Duodenal mucosa (tissue), 2 donors: Measurements from ENCODE around the gene TMTC2.

Experiments
- H3K27ac ChIP-seq: one replicate; pipeline ENCODE4 v1.7.0; 2013; ENCODE audit warnings: low read depth, low read length
- H3K27me3 ChIP-seq, 2 donors: one replicate each; pipeline ENCODE4 v1.7.0; 2013; ENCODE audit warnings: low read length in 2 of 2, control low read depth in 1 of 2; ENCODE audit not compliant: insufficient read depth in 2 of 2, control insufficient read depth in 1 of 2
- H3K36me3 ChIP-seq, 2 donors: one replicate each; pipeline ENCODE4 v1.7.0; 2013; ENCODE audit warnings: low read length in 2 of 2, control low read depth in 1 of 2; ENCODE audit not compliant: insufficient read depth in 2 of 2, control insufficient read depth in 1 of 2
- H3K4me1 ChIP-seq, 2 donors: one replicate each; pipeline ENCODE4 v1.7.0; 2013; ENCODE audit warnings: low read length in 2 of 2, control low read depth in 1 of 2; ENCODE audit not compliant: insufficient read depth in 2 of 2, control insufficient read depth in 1 of 2
- H3K4me3 ChIP-seq, 2 donors: one replicate each; pipeline ENCODE4 v1.7.0; 2013; ENCODE audit warnings: low read length in 2 of 2, low read depth in 1 of 2
- H3K9ac ChIP-seq, 2 donors: one replicate each; pipeline ENCODE4 v1.7.0; 2013; ENCODE audit warnings: low read length in 2 of 2, low read depth in 1 of 2
- H3K9me3 ChIP-seq, 2 donors: one replicate each; pipeline ENCODE4 v1.7.0; 2013; ENCODE audit warnings: low read length in 2 of 2, control low read depth in 1 of 2; ENCODE audit not compliant: control insufficient read depth in 1 of 2

TMTC2 gene

GRCh38 chr12:82682326-82682725 lies 4.4 kb upstream of the TMTC2 start:
- no peaks in the 10 kb centered on the region for H3K36me3 ChIP-seq
- H3K4me3 ChIP-seq, result no peak overlapping the region
- H3K9me3 ChIP-seq, result no peaks in the 10 kb centered on the region
- no peaks in the 10 kb centered on the region for H3K27me3 ChIP-seq
- peaks cover 0 to 9% of the 10 kb centered on the region in 2 donors for H3K4me1 ChIP-seq
- no peak overlapping the region for H3K27ac ChIP-seq
- H3K9ac ChIP-seq, result no peak overlapping the region

GRCh38 chr12:82682851-82683261 lies 3.9 kb upstream of the TMTC2 start:
- H3K9ac ChIP-seq, result no peak overlapping the region
- no peaks in the 10 kb centered on the region for H3K36me3 ChIP-seq
- H3K4me1 ChIP-seq, result peaks cover 5 to 9% of the 10 kb centered on the region in 2 donors
- no peak overlapping the region for H3K4me3 ChIP-seq
- H3K9me3 ChIP-seq, result no peaks in the 10 kb centered on the region
- H3K27ac ChIP-seq, result no peak overlapping the region
- no peaks in the 10 kb centered on the region for H3K27me3 ChIP-seq

- H3K36me3 ChIP-seq, result no peaks in the 10 kb centered on the region
- H3K4me1 ChIP-seq, result peaks cover 16 to 19% of the 10 kb centered on the region in 2 donors
- H3K27me3 ChIP-seq, result no peaks in the 10 kb centered on the region
- H3K4me3 ChIP-seq, result peak overlapping the region; percentile 80 to 100
- peak overlapping the region; percentile 96 for H3K27ac ChIP-seq
- H3K9me3 ChIP-seq, result no peaks in the 10 kb centered on the region
- peak overlapping the region; percentile 91 to 97 for H3K9ac ChIP-seq
Measured at GRCh38 chr12:82685790-82686167, 927 bp upstream of the TMTC2 start.

- Histone ChIP-seq H3K4me1 (peaks cover 16 to 19% of the 10 kb centered on the region in 2 donors), H3K4me3 (peak overlapping the region; percentile 80 to 100), H3K9me3 (no peaks in the 10 kb centered on the region), H3K9ac (peak overlapping the region; percentile 60 to 92), H3K36me3 (no peaks in the 10 kb centered on the region), H3K27me3 (no peaks in the 10 kb centered on the region), H3K27ac (peak overlapping the region; percentile 85)
Measured at GRCh38 chr12:82687021-82688011, 610 bp downstream of the TMTC2 start.

GRCh38 chr12:82688035-82688501 lies 1.4 kb downstream of the TMTC2 start:
- Histone ChIP-seq H3K4me3 (peak overlapping the region; percentile 80 to 100), H3K27me3 (no peaks in the 10 kb centered on the region), H3K9ac (peak overlapping the region; percentile 60 to 92), H3K9me3 (no peaks in the 10 kb centered on the region), H3K4me1 (peaks cover 16% of the 10 kb centered on the region in 2 donors), H3K36me3 (no peaks in the 10 kb centered on the region), H3K27ac (no peak overlapping the region)

GRCh38 chr12:82688596-82688995 lies 1.9 kb downstream of the TMTC2 start:
- H3K36me3 ChIP-seq, result no peaks in the 10 kb centered on the region
- H3K4me3 ChIP-seq, result peak overlapping the region; percentile 80 to 100
- H3K4me1 ChIP-seq, result peaks cover 15 to 16% of the 10 kb centered on the region in 2 donors
- peak overlapping the region; percentile 60 to 92 for H3K9ac ChIP-seq
- H3K27ac ChIP-seq, result no peak overlapping the region
- no peaks in the 10 kb centered on the region for H3K27me3 ChIP-seq
- no peaks in the 10 kb centered on the region for H3K9me3 ChIP-seq

- Histone ChIP-seq H3K36me3 (no peaks in the 10 kb centered on the region), H3K9ac (no peak overlapping the region), H3K4me3 (no peak overlapping the region), H3K27ac (no peak overlapping the region), H3K4me1 (peaks cover 12 to 16% of the 10 kb centered on the region in 2 donors), H3K27me3 (no peaks in the 10 kb centered on the region), H3K9me3 (no peaks in the 10 kb centered on the region)
Measured at GRCh38 chr12:82690006-82690405, 3.3 kb downstream of the TMTC2 start.

DNA sequence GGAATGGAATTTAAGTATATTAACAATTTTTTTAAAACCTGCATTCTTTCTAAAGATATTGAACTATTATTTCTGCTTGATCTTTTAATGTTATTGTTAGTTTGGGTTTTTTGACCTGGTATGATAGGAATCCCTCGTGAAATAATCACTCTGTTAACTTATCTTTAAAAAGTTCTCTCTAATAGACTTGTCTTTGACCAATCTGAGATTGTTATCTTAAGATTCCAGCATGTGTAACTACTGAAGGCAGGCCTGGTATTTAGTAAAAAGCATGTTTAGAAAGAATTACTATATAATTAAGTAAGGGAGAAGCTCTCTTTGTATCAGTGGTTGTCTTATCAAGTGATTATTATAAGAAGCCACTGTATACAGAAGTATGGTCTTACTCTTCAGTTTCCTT lies 4.8 kb downstream of the TMTC2 start:
- Histone ChIP-seq H3K27me3 (no peaks in the 10 kb centered on the region), H3K9ac (no peak overlapping the region), H3K4me1 (peaks cover 10 to 16% of the 10 kb centered on the region in 2 donors), H3K36me3 (no peaks in the 10 kb centered on the region), H3K27ac (no peak overlapping the region), H3K9me3 (no peaks in the 10 kb centered on the region), H3K4me3 (no peak overlapping the region)

DNA sequence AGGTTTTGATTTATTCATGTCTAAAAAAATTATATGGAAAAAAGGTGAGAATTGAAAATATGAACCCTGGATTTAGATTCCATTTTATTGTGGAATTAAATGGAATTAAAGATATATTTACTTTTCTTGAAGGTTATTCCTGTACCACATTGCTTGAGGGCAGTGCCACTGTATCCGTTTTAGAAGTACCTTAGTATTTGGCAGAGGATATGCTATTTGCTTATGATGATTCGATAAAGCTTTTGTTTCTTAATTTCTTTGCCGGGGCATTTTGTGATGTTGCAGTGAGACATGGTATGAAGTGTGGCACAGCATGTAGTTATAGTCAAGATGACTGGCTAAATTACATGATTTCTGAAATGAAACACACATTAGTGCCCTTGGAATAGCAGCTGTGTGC lies 7.6 kb downstream of the TMTC2 start:
- Histone ChIP-seq H3K27me3 (no peaks in the 10 kb centered on the region), H3K27ac (no peak overlapping the region), H3K36me3 (no peaks in the 10 kb centered on the region), H3K4me1 (no peaks in the 10 kb centered on the region), H3K9ac (no peak overlapping the region), H3K4me3 (no peak overlapping the region), H3K9me3 (no peaks in the 10 kb centered on the region)

GRCh38 chr12:82694970-82695369 lies 8.3 kb downstream of the TMTC2 start:
- H3K4me1 ChIP-seq, result no peaks in the 10 kb centered on the region
- H3K9me3 ChIP-seq, result no peaks in the 10 kb centered on the region
- no peak overlapping the region for H3K4me3 ChIP-seq
- no peaks in the 10 kb centered on the region for H3K36me3 ChIP-seq
- H3K27ac ChIP-seq, result no peak overlapping the region
- H3K27me3 ChIP-seq, result no peaks in the 10 kb centered on the region
- H3K9ac ChIP-seq, result no peak overlapping the region
